Esophagus (tissue), 2 donors: ENCODE results near the gene NEGR1. TPM values are rescaled to one million over a fixed set of nuclear protein-coding genes. Genes with fewer than 3 reads are reported as not detected.

Experiments used
- H3K27ac ChIP-seq, 2 donors: one replicate each; pipeline ENCODE4 v1.5.1; 2013; ENCODE audit warnings: low read depth in 2 of 2, mild to moderate bottlenecking in 2 of 2, inconsistent platforms in 1 of 2, low read length in 1 of 2, moderate library complexity in 1 of 2
- H3K27me3 ChIP-seq, 2 donors: one replicate each; pipeline ENCODE4 v1.6.1; 2013; ENCODE audit warnings: low read length in 2 of 2, control low read depth in 1 of 2, mild to moderate bottlenecking in 1 of 2; ENCODE audit not compliant: insufficient read depth in 2 of 2, control insufficient read depth in 1 of 2
- H3K36me3 ChIP-seq, 2 donors: one replicate each; pipeline ENCODE4 v1.6.1; 2013; ENCODE audit warnings: low read length in 1 of 2; ENCODE audit not compliant: control insufficient read depth in 2 of 2, insufficient read depth in 2 of 2
- H3K4me1 ChIP-seq, 2 donors: one replicate each; pipeline ENCODE4 v1.6.1; 2013; ENCODE audit warnings: low read length in 1 of 2; ENCODE audit not compliant: control insufficient read depth in 2 of 2, insufficient read depth in 2 of 2
- H3K4me3 ChIP-seq, 2 donors: one replicate each; pipeline ENCODE4 v1.5.1; 2013; ENCODE audit warnings: low read length in 2 of 2, mild to moderate bottlenecking in 2 of 2, low read depth in 1 of 2, moderate library complexity in 1 of 2
- H3K9me3 ChIP-seq, 2 donors: one replicate each; pipeline ENCODE4 v1.6.1; 2013; ENCODE audit warnings: mild to moderate bottlenecking in 2 of 2, low read depth in 1 of 2, low read length in 1 of 2, moderate library complexity in 1 of 2; ENCODE audit not compliant: control insufficient read depth in 2 of 2, insufficient read depth in 1 of 2
- WGBS, 2 donors: extraction: QIAGEN DNeasy Blood & Tissue Kit; methylation state at CpG; one replicate each; pipeline ENCODE4 v1.1.7; 2013; 5-methylcytosine and 5-hydroxymethylcytosine counted together
- polyA plus RNA-seq, 2 donors: library from polyadenylated mRNA; stranded (reverse); fragments of 200-250 nt; gene quantifications; one replicate each; pipeline ENCODE4 v1.2.3, GENCODE V29; 2013
- donor health status: healthy with polysubstance abuse.
- donor health status: Bipolar disorder and iron deficiency.

The NEGR1 gene
- polyA plus RNA-seq, 2 donors, result 0.59 to 1.4 TPM

GRCh38 chr1:72141875-72142274 lies 140.5 kb downstream of the NEGR1 start:
- Histone ChIP-seq H3K27me3 (no peaks in the 10 kb centered on the region), H3K4me1 (no peaks in the 10 kb centered on the region), H3K9me3 (no peaks in the 10 kb centered on the region), H3K36me3 (no peaks in the 10 kb centered on the region), H3K27ac (no peak overlapping the region), H3K4me3 (no peak overlapping the region)
- 81 to 82% methylated on average over 4 of the region's 4 CpGs for WGBS, 2 donors

GRCh38 chr1:72140222-72140621 lies 142.1 kb downstream of the NEGR1 start:
- no peaks in the 10 kb centered on the region for H3K9me3 ChIP-seq
- WGBS, 2 donors, result 75 to 76% methylated on average over 2 of the region's 2 CpGs
- no peaks in the 10 kb centered on the region for H3K36me3 ChIP-seq
- no peak overlapping the region for H3K4me3 ChIP-seq
- no peaks in the 10 kb centered on the region for H3K27me3 ChIP-seq
- no peaks in the 10 kb centered on the region for H3K4me1 ChIP-seq
- no peak overlapping the region for H3K27ac ChIP-seq

- 73 to 85% methylated on average over 1 of the region's 1 CpG for WGBS, 2 donors
- Histone ChIP-seq H3K9me3 (no peaks in the 10 kb centered on the region), H3K36me3 (no peaks in the 10 kb centered on the region), H3K27me3 (no peaks in the 10 kb centered on the region), H3K4me3 (no peak overlapping the region), H3K4me1 (no peaks in the 10 kb centered on the region), H3K27ac (no peak overlapping the region)
Observed at GRCh38 chr1:72137656-72138055, 144.7 kb downstream of the NEGR1 start.

GRCh38 chr1:72129869-72130268 lies 152.5 kb downstream of the NEGR1 start:
- H3K36me3 ChIP-seq, result no peaks in the 10 kb centered on the region
- H3K4me3 ChIP-seq, result no peak overlapping the region
- no peaks in the 10 kb centered on the region for H3K4me1 ChIP-seq
- no peaks in the 10 kb centered on the region for H3K27me3 ChIP-seq
- no peaks in the 10 kb centered on the region for H3K9me3 ChIP-seq
- WGBS, 2 donors, result 67 to 81% methylated on average over 2 of the region's 2 CpGs
- H3K27ac ChIP-seq, result no peak overlapping the region

- Histone ChIP-seq H3K4me1 (no peaks in the 10 kb centered on the region), H3K27me3 (no peaks in the 10 kb centered on the region), H3K27ac (no peak overlapping the region), H3K4me3 (no peak overlapping the region), H3K9me3 (no peaks in the 10 kb centered on the region), H3K36me3 (no peaks in the 10 kb centered on the region)
- WGBS, 2 donors, result 65 to 68% methylated on average over 4 of the region's 4 CpGs
Observed at GRCh38 chr1:72122099-72122880, 160.0 kb downstream of the NEGR1 start.

- Histone ChIP-seq H3K27ac (no peak overlapping the region), H3K27me3 (no peaks in the 10 kb centered on the region), H3K4me1 (no peaks in the 10 kb centered on the region), H3K4me3 (no peak overlapping the region), H3K36me3 (no peaks in the 10 kb centered on the region), H3K9me3 (no peaks in the 10 kb centered on the region)
- 70 to 82% methylated on average over 1 of the region's 1 CpG for WGBS, 2 donors
Observed at GRCh38 chr1:72119491-72119890, 162.8 kb downstream of the NEGR1 start.

- Histone ChIP-seq H3K27me3 (no peaks in the 10 kb centered on the region), H3K4me3 (no peak overlapping the region), H3K9me3 (no peaks in the 10 kb centered on the region), H3K27ac (no peak overlapping the region), H3K36me3 (no peaks in the 10 kb centered on the region), H3K4me1 (no peaks in the 10 kb centered on the region)
- WGBS, 2 donors, result 81 to 88% methylated on average over 2 of the region's 2 CpGs
Observed at GRCh38 chr1:72117621-72118020, 164.7 kb downstream of the NEGR1 start.

GRCh38 chr1:72115290-72115689 lies 167.0 kb downstream of the NEGR1 start:
- no peaks in the 10 kb centered on the region for H3K9me3 ChIP-seq
- no peaks in the 10 kb centered on the region for H3K27me3 ChIP-seq
- 47 to 50% methylated on average over 2 of the region's 2 CpGs for WGBS, 2 donors
- no peaks in the 10 kb centered on the region for H3K4me1 ChIP-seq
- no peak overlapping the region for H3K4me3 ChIP-seq
- no peak overlapping the region for H3K27ac ChIP-seq
- no peaks in the 10 kb centered on the region for H3K36me3 ChIP-seq

- no peaks in the 10 kb centered on the region for H3K9me3 ChIP-seq
- no peaks in the 10 kb centered on the region for H3K4me1 ChIP-seq
- H3K4me3 ChIP-seq, result no peak overlapping the region
- H3K27ac ChIP-seq, result no peak overlapping the region
- no peaks in the 10 kb centered on the region for H3K36me3 ChIP-seq
- WGBS, 2 donors, result 67 to 76% methylated on average over 4 of the region's 4 CpGs
- H3K27me3 ChIP-seq, result no peaks in the 10 kb centered on the region
Observed at GRCh38 chr1:72111662-72112061, 170.7 kb downstream of the NEGR1 start.

GRCh38 chr1:72109916-72110315 lies 172.4 kb downstream of the NEGR1 start:
- Histone ChIP-seq H3K9me3 (no peaks in the 10 kb centered on the region), H3K4me3 (no peak overlapping the region), H3K27ac (no peak overlapping the region), H3K36me3 (no peaks in the 10 kb centered on the region), H3K27me3 (no peaks in the 10 kb centered on the region), H3K4me1 (no peaks in the 10 kb centered on the region)
- 65 to 67% methylated on average over 2 of the region's 2 CpGs for WGBS, 2 donors
